CD4-positive, alpha-beta T cell treated with Interleukin-17A for 4 hours (primary cell): ENCODE results near the gene ETFDH.

Experiments used
- DNase-seq: peaks from one replicate; pipeline ENCODE4 v3.0.0-alpha.2; 2020; ENCODE audit warnings: mixed read lengths

Gene ETFDH

GRCh38 chr4:158756588-158756987 is 84.5 kb downstream of the ETFDH start:
- DNase-seq = no peak

- no peak for DNase-seq
Observed at GRCh38 chr4:158758142-158758541, 86.0 kb downstream of the ETFDH start.

- no peak for DNase-seq
Observed at GRCh38 chr4:158758703-158759102, 86.6 kb downstream of the ETFDH start.
